Smooth muscle cell (in vitro differentiated cells): ENCODE measurements around the gene ITFG1. TPM values are rescaled to one million over a fixed set of nuclear protein-coding genes. Genes with fewer than 3 reads are reported as not detected.
"Not testable (repeated sequence)": the region's sequence is repeated elsewhere in the genome, so short reads cannot be mapped to it uniquely, and the experiment has no call there.

ENCODE experiments used
- DNase-seq: peaks from one replicate; lab custom pipeline; 2025; ENCODE audit not compliant: unreplicated experiment; lab: John Stamatoyannopoulos, UW
- H2AFZ ChIP-seq: fragments of 200-600 bp; sonication (generic); 2 replicates; pipeline ENCODE4 v1.6.0; 2016; ENCODE audit warnings: antibody characterized with exemption, low read depth, mild to moderate bottlenecking
- H3F3A ChIP-seq: fragments of 200-600 bp; sonication (generic); 2 replicates; pipeline ENCODE4 v1.6.0; 2017; ENCODE audit warnings: antibody characterized with exemption, low read depth
- H3K27ac ChIP-seq: fragments of 200-600 bp; sonication (generic); 2 replicates; pipeline ENCODE4 v1.5.1; 2016; ENCODE audit warnings: low read depth, mild to moderate bottlenecking
- H3K27me3 ChIP-seq: fragments of 200-600 bp; sonication (generic); 2 replicates; pipeline ENCODE4 v1.6.1; 2016; ENCODE audit warnings: low read depth, mild to moderate bottlenecking
- H3K36me3 ChIP-seq: fragments of 200-600 bp; sonication (generic); 2 replicates; pipeline ENCODE4 v1.5.1; 2016; ENCODE audit warnings: low read depth
- H3K4me1 ChIP-seq: fragments of 200-600 bp; sonication (generic); 2 replicates; pipeline ENCODE4 v1.5.1; 2016; ENCODE audit warnings: low read depth
- H3K4me2 ChIP-seq: fragments of 200-600 bp; sonication (generic); 2 replicates; pipeline ENCODE4 v1.6.0; 2016; ENCODE audit warnings: mild to moderate bottlenecking
- H3K4me3 ChIP-seq: fragments of 200-600 bp; sonication (generic); 2 replicates; pipeline ENCODE4 v1.5.1; 2016; ENCODE audit warnings: mild to moderate bottlenecking
- H3K79me2 ChIP-seq: fragments of 200-600 bp; sonication (generic); 2 replicates; pipeline ENCODE4 v1.6.0; 2016; ENCODE audit warnings: low read depth, mild to moderate bottlenecking
- H3K9ac ChIP-seq: fragments of 200-600 bp; sonication (generic); 2 replicates; pipeline ENCODE4 v1.6.0; 2016; ENCODE audit warnings: low read depth
- H3K9me3 ChIP-seq: fragments of 200-600 bp; sonication (generic); replicated peaks from 2 replicates; pipeline ENCODE4 v1.5.1; 2016; ENCODE audit warnings: low read depth
- H4K20me1 ChIP-seq: fragments of 200-600 bp; sonication (generic); 2 replicates; pipeline ENCODE4 v1.6.0; 2016; ENCODE audit warnings: low read depth
- CTCF ChIP-seq: fragments of 200-600 bp; sonication (generic); IDR thresholded peaks from 2 replicates; pipeline ENCODE4 v1.5.1; 2017; ENCODE audit warnings: borderline replicate concordance, mild to moderate bottlenecking, antibody characterized with exemption; ENCODE audit not compliant: insufficient read depth, poor library complexity, severe bottlenecking
- WGBS: methylation state at CpG from one replicate; pipeline ENCODE4 v1.1.7; 2016; ENCODE audit warnings: low lambda C conversion rate; 5-methylcytosine and 5-hydroxymethylcytosine counted together
- polyA plus RNA-seq: library from polyadenylated mRNA; unstranded; fragments of >200 nt; fragmentation: Nextera tagmentation; extraction: Ambion mirVana; gene quantifications from 2 replicates; pipeline ENCODE4 v1.2.1, GENCODE V29; 2016
- total RNA-seq: library from RNA; depleted of rRNA; stranded (reverse); fragments of >200 nt; gene quantifications from 2 replicates; pipeline ENCODE4 v1.2.3, GENCODE V29; 2014

ITFG1 gene
- total and polyA plus RNA-seq, 2 experiments from 2014 or later = 75.2 to 100 TPM

GRCh38 chr16:47458331-47458730 lies 2.5 kb downstream of the ITFG1 start:
- no peak overlapping the region for H3K9ac ChIP-seq
- no peak for TF ChIP-seq CTCF
- peaks cover 10% of the 10 kb centered on the region for H3K4me1 ChIP-seq
- WGBS = 99% methylated on average over 2 of the region's 2 CpGs
- peaks cover 31% of the 10 kb centered on the region for H3K79me2 ChIP-seq
- no peaks in the 10 kb centered on the region for H3F3A ChIP-seq
- no peak overlapping the region for H2AFZ ChIP-seq
- DNase-seq = no peak
- no peak overlapping the region for H3K4me2 ChIP-seq
- no peaks in the 10 kb centered on the region for H3K9me3 ChIP-seq
- H3K36me3 ChIP-seq = peaks cover 4% of the 10 kb centered on the region
- H3K4me3 ChIP-seq = no peak overlapping the region
- H3K27me3 ChIP-seq = no peaks in the 10 kb centered on the region
- H3K27ac ChIP-seq = no peak overlapping the region
- H4K20me1 ChIP-seq = no peaks in the 10 kb centered on the region

- no peak overlapping the region for H3K4me3 ChIP-seq
- H3K36me3 ChIP-seq = peaks cover 13% of the 10 kb centered on the region
- peaks cover 6% of the 10 kb centered on the region for H4K20me1 ChIP-seq
- WGBS = over 99% methylated on average over 3 of the region's 3 CpGs
- H3F3A ChIP-seq = no peaks in the 10 kb centered on the region
- no peak for TF ChIP-seq CTCF
- H3K4me1 ChIP-seq = no peaks in the 10 kb centered on the region
- no peak for DNase-seq
- no peak overlapping the region for H2AFZ ChIP-seq
- H3K9me3 ChIP-seq = no peaks in the 10 kb centered on the region
- H3K27me3 ChIP-seq = no peaks in the 10 kb centered on the region
- H3K27ac ChIP-seq = no peak overlapping the region
- no peak overlapping the region for H3K9ac ChIP-seq
- H3K79me2 ChIP-seq = no peaks in the 10 kb centered on the region
- no peak overlapping the region for H3K4me2 ChIP-seq
Measured at GRCh38 chr16:47449788-47450187, 11.1 kb downstream of the ITFG1 start.

- no peak for DNase-seq
- Histone ChIP-seq H3K4me2 (no peak overlapping the region), H3K9me3 (no peaks in the 10 kb centered on the region), H3K4me3 (no peak overlapping the region), H4K20me1 (peaks cover 6% of the 10 kb centered on the region), H3K79me2 (peaks cover 1% of the 10 kb centered on the region), H3K9ac (no peak overlapping the region), H2AFZ (no peak overlapping the region), H3K27ac (no peak overlapping the region), H3F3A (no peaks in the 10 kb centered on the region), H3K4me1 (no peaks in the 10 kb centered on the region), H3K36me3 (peaks cover 13% of the 10 kb centered on the region), H3K27me3 (no peaks in the 10 kb centered on the region)
- TF ChIP-seq CTCF = no peak
- whole genome bisulfite sequencing = 97% methylated on average over 3 of the region's 3 CpGs
Measured at GRCh38 chr16:47448830-47449575, 11.9 kb downstream of the ITFG1 start.

- no peak for DNase-seq
- Histone ChIP-seq H3K36me3 (no peaks in the 10 kb centered on the region), H3K27ac (no peak overlapping the region), H3K4me1 (no peaks in the 10 kb centered on the region), H3K9me3 (no peaks in the 10 kb centered on the region), H4K20me1 (peaks cover 6% of the 10 kb centered on the region), H3F3A (no peaks in the 10 kb centered on the region), H3K4me2 (no peak overlapping the region), H2AFZ (no peak overlapping the region), H3K79me2 (peaks cover 3% of the 10 kb centered on the region), H3K27me3 (no peaks in the 10 kb centered on the region), H3K9ac (no peak overlapping the region), H3K4me3 (no peak overlapping the region)
- WGBS = 94% methylated on average over 3 of the region's 3 CpGs
- TF ChIP-seq CTCF = no peak
Measured at GRCh38 chr16:47446431-47446830, 14.4 kb downstream of the ITFG1 start.

- H4K20me1 ChIP-seq, H3K4me1 ChIP-seq, H3K27ac ChIP-seq, H3K27me3 ChIP-seq, H3K4me3 ChIP-seq, H3K4me2 ChIP-seq, H3K36me3 ChIP-seq, DNase-seq, H3K9me3 ChIP-seq, H3F3A ChIP-seq, H3K79me2 ChIP-seq, H2AFZ ChIP-seq, H3K9ac ChIP-seq: not testable (repeated sequence)
Measured at GRCh38 chr16:47442884-47443283, 18.0 kb downstream of the ITFG1 start.
